KBM-7 (cell line): ENCODE results near the gene SEMA4A.

Experiments used
- DNase-seq: peaks from one replicate; pipeline ENCODE4 v3.0.0-alpha.2; 2015
- in situ Hi-C: fragments of 300-500 bp; cut with MboI; formaldehyde crosslinking; loops from 2 replicates; pipeline ENCODE4 v1.14.3; 2020; ENCODE audit warnings: low sequenced_read_pairs, low pct_unique_long_range_greater_than_20kb, mixed read lengths

SEMA4A gene

DNA sequence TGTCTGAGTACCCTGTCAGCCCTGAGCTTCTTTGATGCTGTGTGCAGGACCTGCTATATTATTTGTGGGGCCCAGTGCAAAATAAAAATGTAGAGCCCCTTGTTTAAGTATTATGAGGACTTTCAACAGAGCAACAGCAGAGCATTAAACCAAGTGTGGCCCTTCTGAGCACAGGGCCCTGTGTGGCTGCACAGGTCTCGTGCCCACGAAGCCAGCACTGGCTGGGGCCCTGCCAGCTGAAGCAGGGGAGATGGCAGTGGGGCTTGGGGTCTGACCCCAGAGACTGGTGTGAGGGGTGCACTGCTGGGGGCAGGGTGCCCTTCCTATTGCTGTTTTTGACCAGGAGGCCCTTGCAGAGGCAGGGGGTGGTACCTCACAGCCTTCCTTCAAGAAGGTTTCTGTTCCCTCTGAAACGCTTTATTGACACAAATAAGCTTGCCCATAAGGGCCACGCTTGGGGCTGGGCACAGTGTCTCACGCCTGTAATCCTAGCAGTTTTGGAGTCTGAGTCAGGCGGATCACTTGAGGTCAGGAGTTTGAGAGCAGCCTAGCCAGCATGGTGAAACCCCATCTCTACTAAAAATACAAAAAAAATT lies 2.2 kb upstream of the SEMA4A start:
- no peak for DNase-seq
- in situ Hi-C loops: no loop called here

- in situ Hi-C loops: no loop called here
- DNase-seq: no peak
These were observed 757 bp upstream of the SEMA4A start for GRCh38 chr1:156152628-156153027.

GRCh38 chr1:156154317-156154749 lies 948 bp downstream of the SEMA4A start:
- in situ Hi-C loops: no loop called here
- no peak for DNase-seq

GRCh38 chr1:156155756-156156510 lies 2.5 kb downstream of the SEMA4A start:
- DNase-seq: peak; percentile 37
- in situ Hi-C loops: no loop called here

DNA sequence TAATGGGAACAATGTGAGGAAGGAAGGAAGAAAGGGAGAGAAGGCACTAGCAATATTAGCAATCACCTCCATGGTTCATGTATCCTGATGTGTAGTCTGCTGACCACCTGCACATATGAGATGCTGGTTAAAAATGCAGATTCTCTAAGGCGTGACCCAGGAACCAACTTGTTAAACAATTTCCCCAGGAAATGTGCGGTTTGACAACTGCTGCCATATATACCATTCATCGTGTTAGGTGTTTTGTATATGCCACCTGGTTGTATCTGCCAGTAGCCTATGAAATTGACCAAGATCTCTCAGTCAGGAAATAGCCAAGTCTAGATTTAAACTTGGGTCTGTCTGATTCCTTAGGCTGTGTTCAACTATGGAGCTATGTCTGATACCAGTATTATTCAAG lies 4.1 kb downstream of the SEMA4A start:
- in situ Hi-C loops: no loop called here
- DNase-seq: no peak

DNA sequence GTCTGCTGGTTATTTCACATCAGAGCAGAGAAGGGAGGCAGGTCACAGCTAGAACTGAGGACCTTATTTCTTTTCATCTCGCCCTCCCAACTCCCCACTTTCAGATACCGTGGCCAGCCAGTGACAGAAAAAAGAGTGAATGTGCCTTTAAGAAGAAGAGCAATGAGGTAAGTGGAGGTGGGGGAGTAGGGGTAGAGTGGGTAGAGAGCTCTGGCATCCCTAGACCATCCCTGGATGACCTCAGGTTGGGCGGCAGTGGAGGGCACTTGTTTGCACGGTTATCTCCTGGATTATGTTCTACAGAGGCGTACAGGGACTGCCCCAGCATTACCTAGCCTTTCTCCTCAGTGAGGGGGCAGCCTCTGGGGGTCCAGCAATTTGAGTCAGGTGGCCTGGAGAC lies 4.6 kb downstream of the SEMA4A start:
- in situ Hi-C loops: no loop called here
- DNase-seq: no peak

DNA sequence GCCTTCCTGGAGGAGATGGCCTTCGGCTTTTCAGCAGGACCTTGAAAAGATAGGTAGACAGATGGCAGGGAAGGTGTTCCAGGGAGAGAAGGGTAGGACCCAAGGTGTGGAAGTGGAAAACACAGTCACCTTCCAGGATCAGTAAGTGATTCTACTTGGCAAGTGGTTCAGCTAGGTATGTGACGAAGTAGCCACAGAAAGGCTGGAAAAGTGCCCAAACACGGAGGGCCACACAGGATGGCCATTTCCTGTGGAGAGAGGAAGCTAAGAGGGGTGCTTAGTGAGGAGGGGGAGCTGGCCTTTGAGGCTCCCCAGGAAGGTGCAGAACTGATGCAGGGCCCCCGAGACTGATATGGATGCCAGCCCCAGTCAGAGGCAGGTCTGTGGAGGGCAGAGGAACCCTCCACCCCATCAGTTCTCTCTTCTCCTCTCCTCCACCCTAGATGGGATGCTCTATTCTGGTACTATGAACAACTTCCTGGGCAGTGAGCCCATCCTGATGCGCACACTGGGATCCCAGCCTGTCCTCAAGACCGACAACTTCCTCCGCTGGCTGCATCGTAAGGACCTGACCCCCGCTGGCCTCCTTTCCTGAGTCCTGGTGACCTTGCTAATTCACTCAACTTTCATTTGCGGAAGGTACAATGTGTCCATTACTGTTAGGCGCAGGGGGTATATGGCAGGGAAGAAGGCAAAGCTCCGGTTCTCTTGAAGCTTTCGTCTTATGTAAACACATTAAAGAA lies 6.8 kb downstream of the SEMA4A start:
- DNase-seq: no peak
- in situ Hi-C loops: no loop called here

DNA sequence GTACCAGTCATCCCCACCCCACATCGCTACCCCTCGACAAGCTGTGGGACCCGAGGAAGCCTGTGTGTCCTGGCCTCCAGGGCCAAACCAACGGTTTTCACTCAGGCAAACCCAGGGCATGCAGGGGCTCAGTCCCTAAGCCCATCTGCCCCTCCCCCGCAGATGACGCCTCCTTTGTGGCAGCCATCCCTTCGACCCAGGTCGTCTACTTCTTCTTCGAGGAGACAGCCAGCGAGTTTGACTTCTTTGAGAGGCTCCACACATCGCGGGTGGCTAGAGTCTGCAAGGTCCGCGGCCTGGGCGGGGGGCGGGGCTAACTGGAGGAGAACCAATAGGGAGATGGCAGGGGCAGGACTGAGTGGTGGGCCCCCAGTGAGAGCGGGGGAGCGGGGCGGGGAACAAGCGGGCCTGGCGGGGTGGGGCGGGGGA lies 7.4 kb downstream of the SEMA4A start:
- DNase-seq: no peak
- in situ Hi-C loops: no loop called here

- in situ Hi-C loops: no loop called here
- DNase-seq: no peak
These were observed 9.1 kb downstream of the SEMA4A start for GRCh38 chr1:156162430-156163037.

DNA sequence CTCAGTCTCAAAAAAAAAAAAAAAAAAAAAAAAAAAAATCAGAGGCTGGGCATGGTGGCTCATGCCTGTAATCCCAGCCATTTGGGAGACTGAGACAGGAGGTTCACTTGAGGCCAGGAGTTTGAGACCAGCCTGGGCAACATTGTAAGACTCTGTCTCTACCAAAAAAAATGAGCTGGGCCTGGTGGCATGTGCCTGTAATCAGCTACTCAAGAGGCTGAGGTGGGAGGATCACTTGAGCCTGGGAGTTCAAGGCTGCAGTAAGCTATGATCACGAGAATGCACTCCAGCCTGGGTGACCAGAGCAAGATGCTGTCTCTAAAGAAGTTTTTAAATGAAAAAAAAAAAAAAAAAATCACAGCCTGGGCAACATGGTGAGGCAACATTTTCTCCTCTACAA lies 10.3 kb downstream of the SEMA4A start:
- in situ Hi-C loops: no loop called here
- DNase-seq: no peak

DNA sequence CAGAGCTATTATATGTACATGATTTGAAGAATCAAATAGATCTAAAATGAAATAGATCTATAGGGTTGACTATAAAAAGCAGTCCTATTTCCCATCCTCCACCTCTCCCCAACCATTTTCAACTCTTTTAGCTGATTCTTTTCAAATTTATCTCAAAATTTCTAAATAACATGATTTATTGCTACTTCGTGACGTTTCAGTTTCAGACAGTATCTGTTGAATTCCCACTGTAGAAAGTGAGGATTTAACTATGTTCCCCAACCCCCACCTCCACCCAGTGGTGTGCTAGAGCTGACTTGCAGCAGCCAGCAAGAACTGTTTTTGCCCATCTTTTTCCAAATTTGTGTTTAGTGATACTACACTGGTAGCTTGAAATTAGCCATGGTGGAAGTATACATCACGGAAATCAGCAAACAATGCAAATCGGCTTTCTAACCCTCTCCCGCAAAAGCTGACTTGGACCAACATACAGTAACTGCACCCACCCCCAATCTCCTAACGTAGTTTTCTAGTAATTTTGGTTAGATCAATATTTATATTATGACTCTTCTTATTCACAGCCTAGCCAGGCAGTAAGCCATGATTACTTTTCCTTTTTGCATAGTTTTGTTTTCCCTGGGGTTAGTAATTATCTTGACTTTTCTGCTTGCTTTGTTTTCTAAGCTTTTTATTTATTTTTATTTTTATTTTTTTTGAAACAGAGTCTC lies 10.9 kb downstream of the SEMA4A start:
- no peak for DNase-seq
- in situ Hi-C loops: no loop called here

GRCh38 chr1:156165083-156165482 lies 11.7 kb downstream of the SEMA4A start:
- no peak for DNase-seq
- in situ Hi-C loops: no loop called here

GRCh38 chr1:156167536-156167935 lies 14.2 kb downstream of the SEMA4A start:
- in situ Hi-C loops: no loop called here
- no peak for DNase-seq

GRCh38 chr1:156172696-156173470 lies 19.5 kb downstream of the SEMA4A start:
- in situ Hi-C loops: no loop called here

DNA sequence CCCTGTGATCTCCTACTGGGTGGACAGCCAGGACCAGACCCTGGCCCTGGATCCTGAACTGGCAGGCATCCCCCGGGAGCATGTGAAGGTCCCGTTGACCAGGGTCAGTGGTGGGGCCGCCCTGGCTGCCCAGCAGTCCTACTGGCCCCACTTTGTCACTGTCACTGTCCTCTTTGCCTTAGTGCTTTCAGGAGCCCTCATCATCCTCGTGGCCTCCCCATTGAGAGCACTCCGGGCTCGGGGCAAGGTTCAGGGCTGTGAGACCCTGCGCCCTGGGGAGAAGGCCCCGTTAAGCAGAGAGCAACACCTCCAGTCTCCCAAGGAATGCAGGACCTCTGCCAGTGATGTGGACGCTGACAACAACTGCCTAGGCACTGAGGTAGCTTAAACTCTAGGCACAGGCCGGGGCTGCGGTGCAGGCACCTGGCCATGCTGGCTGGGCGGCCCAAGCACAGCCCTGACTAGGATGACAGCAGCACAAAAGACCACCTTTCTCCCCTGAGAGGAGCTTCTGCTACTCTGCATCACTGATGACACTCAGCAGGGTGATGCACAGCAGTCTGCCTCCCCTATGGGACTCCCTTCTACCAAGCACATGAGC lies 23.3 kb downstream of the SEMA4A start:
- in situ Hi-C loops: no loop called here
- DNase-seq: no peak

More at GRCh38 chr1:156172696-156173470, 19.5 kb downstream of the SEMA4A start:
- peak; percentile 45 for DNase-seq

- in situ Hi-C loops: no loop called here
- peak; percentile 35 for DNase-seq
These were observed 24.7 kb downstream of the SEMA4A start for GRCh38 chr1:156177919-156178654.

- no peak for DNase-seq
- in situ Hi-C loops: no loop called here
These were observed 27.1 kb downstream of the SEMA4A start for GRCh38 chr1:156180471-156180870.
